Measurements from ENCODE around the gene MAP2K6.

DNA sequence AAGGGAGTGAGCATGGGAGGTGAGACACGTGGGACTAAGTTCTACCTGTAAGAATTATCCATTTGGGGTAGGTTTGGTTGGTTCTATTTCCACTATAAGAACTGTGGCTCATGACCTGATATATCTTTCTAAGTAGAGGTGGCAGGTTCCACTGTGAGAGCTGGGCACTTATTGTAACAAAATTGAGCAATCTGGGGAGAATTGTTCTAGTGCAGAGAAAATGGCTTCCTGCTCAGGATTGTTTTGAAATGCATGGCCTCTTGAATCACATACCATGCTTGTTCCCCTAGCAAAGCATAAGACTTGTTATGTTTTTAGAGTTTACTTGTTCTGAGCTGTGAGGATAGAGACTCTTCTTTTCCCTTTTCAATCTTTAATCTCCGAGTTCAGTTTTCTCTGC is 125.9 kb downstream of the MAP2K6 start:
- TF ChIP-seq, protein P1, sequence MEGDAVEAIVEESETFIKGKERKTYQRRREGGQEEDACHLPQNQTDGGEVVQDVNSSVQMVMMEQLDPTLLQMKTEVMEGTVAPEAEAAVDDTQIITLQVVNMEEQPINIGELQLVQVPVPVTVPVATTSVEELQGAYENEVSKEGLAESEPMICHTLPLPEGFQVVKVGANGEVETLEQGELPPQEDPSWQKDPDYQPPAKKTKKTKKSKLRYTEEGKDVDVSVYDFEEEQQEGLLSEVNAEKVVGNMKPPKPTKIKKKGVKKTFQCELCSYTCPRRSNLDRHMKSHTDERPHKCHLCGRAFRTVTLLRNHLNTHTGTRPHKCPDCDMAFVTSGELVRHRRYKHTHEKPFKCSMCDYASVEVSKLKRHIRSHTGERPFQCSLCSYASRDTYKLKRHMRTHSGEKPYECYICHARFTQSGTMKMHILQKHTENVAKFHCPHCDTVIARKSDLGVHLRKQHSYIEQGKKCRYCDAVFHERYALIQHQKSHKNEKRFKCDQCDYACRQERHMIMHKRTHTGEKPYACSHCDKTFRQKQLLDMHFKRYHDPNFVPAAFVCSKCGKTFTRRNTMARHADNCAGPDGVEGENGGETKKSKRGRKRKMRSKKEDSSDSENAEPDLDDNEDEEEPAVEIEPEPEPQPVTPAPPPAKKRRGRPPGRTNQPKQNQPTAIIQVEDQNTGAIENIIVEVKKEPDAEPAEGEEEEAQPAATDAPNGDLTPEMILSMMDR (IDR thresholded peaks at IDR 0.05) = no peak
- no peak for TF ChIP-seq POLR2A (IDR thresholded peaks at IDR 0.05)
